HCT116 (cell line): ENCODE results near the gene DNAJB13. TPM values are rescaled to one million over a fixed set of nuclear protein-coding genes. Genes with fewer than 3 reads are reported as not detected.

Experiments
- ATAC-seq: fragments of 200-7000 bp; cut with Tn5 transposase; 2 replicates; pipeline ENCODE4 v1.9.1; 2020; ENCODE audit warnings: mild to moderate bottlenecking, moderate library complexity
- BruUV-seq: library from RNA; stranded (reverse); fragments of 400-500 nt; replicated peaks from 2 replicates; lab custom pipeline; 2021; lab: Mats Ljungman, UMichigan
- CTCF ChIA-PET: fragments of 300-600 bp; sonication (Branson Sonifier 250); formaldehyde crosslinking; loops from one replicate; lab custom pipeline; 2021; ENCODE audit warnings: antibody characterized with exemption; lab: Charles Lee
- POLR2A ChIA-PET: fragments of 300-600, 350-600 bp; sonication (Branson Sonifier 250); formaldehyde crosslinking; loops from one replicate; lab custom pipeline; 2021; ENCODE audit warnings: antibody characterized with exemption; lab: Charles Lee
- RAD21 ChIA-PET, 2 experiments: fragments of 300-600 bp; sonication (Branson Sonifier 250); formaldehyde crosslinking; loops; one replicate each; lab custom pipeline; 2023; ENCODE audit warnings: low total read pairs in 2 of 2; ENCODE audit not compliant: uncharacterized antibody in 2 of 2, unreplicated experiment in 2 of 2, low non-redundant PET in 1 of 2; lab: Charles Lee
- DNase-seq: peaks from one replicate; pipeline ENCODE4 v3.0.0-alpha.2; 2010; ENCODE audit warnings: low read depth, low spot score
- H2AFZ ChIP-seq: fragments of 200-600 bp; shearing (Covaris generic), sonication (generic); 2 replicates; pipeline ENCODE4 v1.6.1; 2017; ENCODE audit warnings: low read depth, mixed run types, mixed read lengths, antibody characterized with exemption, low read length; ENCODE audit not compliant: poor library complexity, severe bottlenecking
- H3K27ac ChIP-seq: 2 replicates; pipeline ENCODE4 v1.5.1; 2012; ENCODE audit warnings: low read depth, low read length
- H3K27me3 ChIP-seq: fragments of 200-600 bp; sonication (generic); 2 replicates; pipeline ENCODE4 v1.6.1; 2016; ENCODE audit warnings: mixed run types, low read length, mixed read lengths; ENCODE audit not compliant: insufficient read depth
- H3K36me3 ChIP-seq, 2 experiments: fragments of 200-500 bp in 1 of 2; fragments of 200-600 bp in 1 of 2; sonication (Bioruptor generic) in 1 of 2; sonication (generic) in 1 of 2; 2 replicates each; pipeline versions ENCODE4 v1.5.1 to v1.6.1; 2014 to 2016; ENCODE audit warnings: low read length in 2 of 2, inconsistent platforms in 1 of 2, mixed read lengths in 1 of 2, mixed run types in 1 of 2; ENCODE audit not compliant: insufficient read depth in 2 of 2, control insufficient read depth in 1 of 2
- H3K4me1 ChIP-seq, 2 experiments: fragments of 200-600 bp in 1 of 2; sonication (generic) in 1 of 2; 2 replicates each; pipeline versions ENCODE4 v1.5.1 to v1.6.1; 2012 to 2017; ENCODE audit warnings: low read length in 2 of 2, inconsistent platforms in 1 of 2, mild to moderate bottlenecking in 1 of 2, mixed read lengths in 1 of 2, mixed run types in 1 of 2, moderate library complexity in 1 of 2; ENCODE audit not compliant: insufficient read depth in 2 of 2, control insufficient read depth in 1 of 2
- H3K4me2 ChIP-seq: fragments of 200-600 bp; sonication (generic); 2 replicates; pipeline ENCODE4 v1.6.1; 2017; ENCODE audit warnings: mixed run types, low read length, mixed read lengths
- H3K4me3 ChIP-seq, 2 experiments: fragments of 200-600 bp in 1 of 2; sonication (generic) in 1 of 2; replicated peaks in 1 of 2; 2 replicates each; pipeline ENCODE4 v1.5.1; 2011 to 2016; ENCODE audit warnings: low read length in 2 of 2, control low read depth in 1 of 2, low read depth in 1 of 2, mild to moderate bottlenecking in 1 of 2, mixed read lengths in 1 of 2, mixed run types in 1 of 2
- H3K79me2 ChIP-seq: fragments of 200-600 bp; sonication (generic); 2 replicates; pipeline ENCODE4 v1.6.1; 2017; ENCODE audit warnings: mild to moderate bottlenecking, mixed run types, low read length, moderate library complexity, mixed read lengths; ENCODE audit not compliant: insufficient read depth
- H3K9ac ChIP-seq: fragments of 200-600 bp; sonication (generic); 2 replicates; pipeline ENCODE4 v1.6.1; 2016; ENCODE audit warnings: low read length, mixed read lengths
- H3K9me2 ChIP-seq: fragments of 200-600 bp; sonication (generic), shearing (Covaris generic); 2 replicates; pipeline ENCODE4 v1.6.1; 2017; ENCODE audit warnings: mixed run types, mild to moderate bottlenecking, moderate library complexity; ENCODE audit not compliant: insufficient read depth
- H3K9me3 ChIP-seq, 2 experiments: fragments of 200-500 bp in 1 of 2; fragments of 200-600 bp in 1 of 2; sonication (Bioruptor generic) in 1 of 2; sonication (generic) in 1 of 2; 2 replicates each; pipeline ENCODE4 v1.6.1; 2014 to 2017; ENCODE audit warnings: low read length in 2 of 2, mixed read lengths in 2 of 2, inconsistent platforms in 1 of 2, low read depth in 1 of 2, mild to moderate bottlenecking in 1 of 2, mixed run types in 1 of 2, moderate library complexity in 1 of 2; ENCODE audit not compliant: control insufficient read depth in 1 of 2, insufficient read depth in 1 of 2
- H4K20me1 ChIP-seq: fragments of 200-600 bp; sonication (generic), shearing (Covaris generic); 2 replicates; pipeline ENCODE4 v1.6.1; 2017; ENCODE audit warnings: mixed run types, mild to moderate bottlenecking, moderate library complexity; ENCODE audit not compliant: insufficient read depth
- CEBPB ChIP-seq: IDR thresholded peaks from 2 replicates; pipeline ENCODE4 v1.6.1; 2012; ENCODE audit warnings: low read depth
- EGR1 ChIP-seq: IDR thresholded peaks from 2 replicates; pipeline ENCODE4 v1.6.1; 2012; ENCODE audit warnings: low read depth
- JUND ChIP-seq: IDR thresholded peaks from 2 replicates; pipeline ENCODE4 v1.6.1; 2012
- RAD21 ChIP-seq: IDR thresholded peaks from 2 replicates; pipeline ENCODE4 v1.6.1; 2012; ENCODE audit warnings: low read depth, mild to moderate bottlenecking
- SRF ChIP-seq: IDR thresholded peaks from 2 replicates; pipeline ENCODE4 v1.6.1; 2012; ENCODE audit warnings: low read depth
- YY1 ChIP-seq: IDR thresholded peaks from 2 replicates; pipeline ENCODE4 v1.6.1; 2011; ENCODE audit warnings: low read length, low read depth, moderate library complexity, mild to moderate bottlenecking; ENCODE audit not compliant: insufficient replicate concordance; ENCODE audit errors: extremely low read depth
- ZBTB33 ChIP-seq: IDR thresholded peaks from 2 replicates; pipeline ENCODE4 v1.6.1; 2011; ENCODE audit warnings: mild to moderate bottlenecking, low read length, moderate library complexity; ENCODE audit not compliant: insufficient replicate concordance; ENCODE audit errors: extremely low read depth
- ZNF274 ChIP-seq: fragments of 200-500 bp; sonication (Bioruptor generic); IDR thresholded peaks from 2 replicates; pipeline ENCODE4 v1.6.1; 2014; ENCODE audit warnings: mild to moderate bottlenecking, low read depth, low read length, inconsistent platforms
- intact Hi-C: fragments of 100-400 bp; cut with micrococcal nuclease; formaldehyde crosslinking; loops from 2 replicates; pipeline ENCODE4 v1.10.0; 2022
- total RNA-seq: library from RNA; stranded (reverse); gene quantifications from one replicate; pipeline ENCODE4 v1.2.1, GENCODE V29; 2021; ENCODE audit not compliant: unreplicated experiment
- TF ChIP-seq, protein P1 (sequence below), 3 experiments: fragments of 200-600 bp in 1 of 3; sonication (generic) in 1 of 3; IDR thresholded peaks in 2 of 3; conservative IDR thresholded peaks in 1 of 3; 2 replicates each; pipeline ENCODE4 v1.5.1; 2012 to 2017; ENCODE audit warnings: low read depth in 2 of 3, low read length in 2 of 3, antibody characterized with exemption in 1 of 3, borderline replicate concordance in 1 of 3, control low read depth in 1 of 3, mild to moderate bottlenecking in 1 of 3, mixed read lengths in 1 of 3, mixed run types in 1 of 3, moderate library complexity in 1 of 3; ENCODE audit not compliant: insufficient read depth in 1 of 3

DNAJB13 gene
- total RNA-seq, 1 experiment from 2014 or later: 0.22 TPM

DNA sequence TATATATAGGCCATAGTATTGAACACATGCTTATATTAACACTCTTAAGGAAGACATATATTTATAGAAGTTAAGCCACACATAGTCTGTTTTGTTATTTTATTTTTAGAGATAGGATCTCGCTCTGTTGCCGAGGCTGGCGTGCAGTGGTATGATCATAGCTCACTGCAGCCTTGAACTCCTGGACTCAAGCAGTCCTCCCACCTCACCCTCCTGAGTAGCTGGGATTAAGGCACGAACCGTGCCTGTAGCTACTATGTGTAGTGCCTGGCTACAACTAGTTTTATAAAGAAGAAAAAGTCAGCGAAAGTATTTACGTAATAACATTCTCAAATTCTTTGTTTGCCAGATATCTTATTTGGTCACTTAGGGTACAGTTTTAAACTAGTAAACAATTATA is 37.4 kb downstream of the DNAJB13 start:
- Histone ChIP-seq H4K20me1 (no peaks in the 10 kb centered on the region), H3K9ac (no peak overlapping the region), H3K4me3 (no peak overlapping the region), H2AFZ (no peak overlapping the region), H3K79me2 (no peaks in the 10 kb centered on the region), H3K9me2 (no peaks in the 10 kb centered on the region), H3K27me3 (no peaks in the 10 kb centered on the region), H3K27ac (no peak overlapping the region), H3K4me1 (peaks cover 3 to 8% of the 10 kb centered on the region in 2 experiments; a peak in 3 of 4 replicates), H3K9me3 (no peaks in the 10 kb centered on the region), H3K4me2 (no peak overlapping the region), H3K36me3 (no peaks in the 10 kb centered on the region)
- no TSS peak for BruUV-seq
- ATAC-seq: no peak
- POLR2A ChIA-PET: no interaction called here
- RAD21 ChIA-PET: no interaction called here
- DNase-seq: no peak
- TF ChIP-seq CEBPB (no peak), EGR1 (no peak), SRF (no peak), YY1 (no peak), ZNF274 (no peak), ZBTB33 (no peak), JUND (no peak)
- intact Hi-C loops: no loop called here
- CTCF ChIA-PET: interaction anchor here (1.4 kb wide), 1 partner anchor 461 kb away, joined by 3 read pairs; no protein-coding TSS in a partner anchor

GRCh38 chr11:73989156-73989555 is 38.3 kb downstream of the DNAJB13 start:
- TF ChIP-seq ZBTB33 (no peak), RAD21 (0 out of 2 replicates have a peak, but pooled peaks have one; percentile 30)
- TF ChIP-seq, protein P1, sequence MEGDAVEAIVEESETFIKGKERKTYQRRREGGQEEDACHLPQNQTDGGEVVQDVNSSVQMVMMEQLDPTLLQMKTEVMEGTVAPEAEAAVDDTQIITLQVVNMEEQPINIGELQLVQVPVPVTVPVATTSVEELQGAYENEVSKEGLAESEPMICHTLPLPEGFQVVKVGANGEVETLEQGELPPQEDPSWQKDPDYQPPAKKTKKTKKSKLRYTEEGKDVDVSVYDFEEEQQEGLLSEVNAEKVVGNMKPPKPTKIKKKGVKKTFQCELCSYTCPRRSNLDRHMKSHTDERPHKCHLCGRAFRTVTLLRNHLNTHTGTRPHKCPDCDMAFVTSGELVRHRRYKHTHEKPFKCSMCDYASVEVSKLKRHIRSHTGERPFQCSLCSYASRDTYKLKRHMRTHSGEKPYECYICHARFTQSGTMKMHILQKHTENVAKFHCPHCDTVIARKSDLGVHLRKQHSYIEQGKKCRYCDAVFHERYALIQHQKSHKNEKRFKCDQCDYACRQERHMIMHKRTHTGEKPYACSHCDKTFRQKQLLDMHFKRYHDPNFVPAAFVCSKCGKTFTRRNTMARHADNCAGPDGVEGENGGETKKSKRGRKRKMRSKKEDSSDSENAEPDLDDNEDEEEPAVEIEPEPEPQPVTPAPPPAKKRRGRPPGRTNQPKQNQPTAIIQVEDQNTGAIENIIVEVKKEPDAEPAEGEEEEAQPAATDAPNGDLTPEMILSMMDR (IDR thresholded peaks at IDR 0.05 in 2 of 3, conservative IDR thresholded peaks at IDR 0.05 in 1 of 3; ENCODE audit: borderline replicate concordance in 1 of 3, insufficient read depth in 1 of 3, low read depth in 2 of 3, low read length in 2 of 3): peak in 2 of 3 experiments; percentile 13 to 21; a peak in 2 of 6 replicates
- Histone ChIP-seq H3K9me2 (no peaks in the 10 kb centered on the region), H3K79me2 (no peaks in the 10 kb centered on the region), H3K27me3 (no peaks in the 10 kb centered on the region), H3K27ac (no peak overlapping the region), H3K36me3 (no peaks in the 10 kb centered on the region), H3K4me2 (no peak overlapping the region), H3K9ac (no peak overlapping the region), H2AFZ (no peak overlapping the region), H3K4me3 (no peak overlapping the region), H4K20me1 (no peaks in the 10 kb centered on the region), H3K4me1 (no peaks in the 10 kb centered on the region), H3K9me3 (no peaks in the 10 kb centered on the region)
- ChIA-PET RAD21 (no interaction called here), CTCF (no interaction called here), POLR2A (no interaction called here)
- no peak for DNase-seq
- intact Hi-C loops: no loop called here
- BruUV-seq: no TSS peak
- no peak for ATAC-seq
